Osteoblast (primary cell): Measurements from ENCODE around the gene MAN2C1. TPM values are rescaled to one million over a fixed set of nuclear protein-coding genes. Genes with fewer than 3 reads are reported as not detected.
"Not testable (repeated sequence)": the region's sequence is repeated elsewhere in the genome, so short reads cannot be mapped to it uniquely, and the experiment has no call there.

Experiments used
- DNase-seq: peaks from one replicate; pipeline ENCODE4 v3.0.0; 2011; ENCODE audit warnings: low spot score, mixed read lengths; ENCODE audit not compliant: insufficient read length; ENCODE audit errors: missing footprints
- H2AFZ ChIP-seq: 2 replicates; pipeline ENCODE4 v1.6.0; 2011; ENCODE audit warnings: mild to moderate bottlenecking, low read length
- H3K27ac ChIP-seq: 2 replicates; pipeline ENCODE4 v1.5.1; 2011; ENCODE audit warnings: mild to moderate bottlenecking, low read depth, low read length, moderate library complexity
- H3K27me3 ChIP-seq: 2 replicates; pipeline ENCODE4 v1.6.0; 2012; ENCODE audit warnings: mild to moderate bottlenecking, control low read depth, inconsistent platforms, low read length, moderate library complexity; ENCODE audit not compliant: insufficient read depth
- H3K36me3 ChIP-seq: 2 replicates; pipeline ENCODE4 v1.5.1; 2011; ENCODE audit warnings: mild to moderate bottlenecking, low read length, control low read depth, moderate library complexity; ENCODE audit not compliant: insufficient read depth
- H3K4me1 ChIP-seq: 2 replicates; pipeline ENCODE4 v1.5.1; 2011; ENCODE audit warnings: mild to moderate bottlenecking, low read length, control low read depth, moderate library complexity; ENCODE audit not compliant: insufficient read depth
- H3K4me2 ChIP-seq: 2 replicates; pipeline ENCODE4 v1.6.0; 2011; ENCODE audit warnings: mild to moderate bottlenecking, low read length; ENCODE audit not compliant: insufficient read depth
- H3K4me3 ChIP-seq: fragments of 200-600 bp; sonication (generic); 3 replicates; pipeline ENCODE4 v1.5.1; 2012; ENCODE audit warnings: mild to moderate bottlenecking, low read length, inconsistent platforms; ENCODE audit not compliant: insufficient read depth
- H3K79me2 ChIP-seq: 2 replicates; pipeline ENCODE4 v1.6.0; 2012; ENCODE audit warnings: mild to moderate bottlenecking, low read length, control low read depth, inconsistent platforms; ENCODE audit not compliant: insufficient read depth
- H3K9me3 ChIP-seq: 2 replicates; pipeline ENCODE4 v1.5.1; 2011; ENCODE audit warnings: low read depth, low read length, control low read depth
- H4K20me1 ChIP-seq: 2 replicates; pipeline ENCODE4 v1.6.0; 2012; ENCODE audit warnings: mild to moderate bottlenecking, low read length, control low read depth; ENCODE audit not compliant: insufficient read depth
- CTCF ChIP-seq: IDR thresholded peaks from 2 replicates; pipeline ENCODE4 v1.5.1; 2011; ENCODE audit warnings: mild to moderate bottlenecking, low read depth, low read length, moderate library complexity; ENCODE audit errors: extremely low read depth
- total RNA-seq: library from RNA; depleted of rRNA; stranded (reverse); fragments of >200 nt; gene quantifications from 2 replicates; pipeline ENCODE4 v1.2.3, GENCODE V29; 2012

The MAN2C1 gene
- total RNA-seq, 1 donor, result 123 TPM

DNA sequence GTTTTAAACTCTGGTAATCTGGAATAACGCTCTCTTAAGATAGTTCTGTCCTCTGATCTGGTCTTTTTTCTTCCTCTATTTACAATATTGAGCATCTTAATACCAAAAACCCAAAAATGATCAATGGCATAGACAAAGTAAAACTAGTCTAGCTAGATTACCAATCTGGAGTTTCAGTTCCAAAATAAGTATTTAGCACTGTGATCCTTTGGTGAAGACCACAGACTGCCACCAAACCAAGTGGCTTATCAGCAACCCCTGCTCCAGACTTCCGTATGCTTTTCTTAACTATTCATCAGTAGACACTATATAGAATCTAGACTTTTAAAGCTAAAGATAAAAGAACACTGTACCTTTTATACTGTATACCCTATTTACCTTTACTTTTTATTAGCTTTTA is 35.5 kb upstream of the MAN2C1 start:
- H3K27me3 ChIP-seq, result no peaks in the 10 kb centered on the region
- H3K9me3 ChIP-seq, result no peaks in the 10 kb centered on the region
- H2AFZ ChIP-seq, result no peak overlapping the region
- TF ChIP-seq CTCF, result no peak
- peaks cover 74% of the 10 kb centered on the region for H3K36me3 ChIP-seq
- no peak for DNase-seq
- no peak overlapping the region for H3K4me3 ChIP-seq
- no peaks in the 10 kb centered on the region for H3K79me2 ChIP-seq
- H3K27ac ChIP-seq, result no peak overlapping the region
- H4K20me1 ChIP-seq, result peaks cover 7% of the 10 kb centered on the region
- H3K4me2 ChIP-seq, result no peak overlapping the region
- H3K4me1 ChIP-seq, result no peaks in the 10 kb centered on the region

GRCh38 chr15:75397494-75397893 is 29.1 kb upstream of the MAN2C1 start:
- Histone ChIP-seq H3K4me3 (no peak overlapping the region), H3K4me2 (no peak overlapping the region), H3K9me3 (no peaks in the 10 kb centered on the region), H3K4me1 (no peaks in the 10 kb centered on the region), H3K79me2 (peaks cover 2% of the 10 kb centered on the region), H4K20me1 (peaks cover 2% of the 10 kb centered on the region), H3K36me3 (peaks cover 74% of the 10 kb centered on the region), H3K27ac (no peak overlapping the region), H2AFZ (no peak overlapping the region), H3K27me3 (no peaks in the 10 kb centered on the region)
- no peak for DNase-seq
- no peak for TF ChIP-seq CTCF

DNA sequence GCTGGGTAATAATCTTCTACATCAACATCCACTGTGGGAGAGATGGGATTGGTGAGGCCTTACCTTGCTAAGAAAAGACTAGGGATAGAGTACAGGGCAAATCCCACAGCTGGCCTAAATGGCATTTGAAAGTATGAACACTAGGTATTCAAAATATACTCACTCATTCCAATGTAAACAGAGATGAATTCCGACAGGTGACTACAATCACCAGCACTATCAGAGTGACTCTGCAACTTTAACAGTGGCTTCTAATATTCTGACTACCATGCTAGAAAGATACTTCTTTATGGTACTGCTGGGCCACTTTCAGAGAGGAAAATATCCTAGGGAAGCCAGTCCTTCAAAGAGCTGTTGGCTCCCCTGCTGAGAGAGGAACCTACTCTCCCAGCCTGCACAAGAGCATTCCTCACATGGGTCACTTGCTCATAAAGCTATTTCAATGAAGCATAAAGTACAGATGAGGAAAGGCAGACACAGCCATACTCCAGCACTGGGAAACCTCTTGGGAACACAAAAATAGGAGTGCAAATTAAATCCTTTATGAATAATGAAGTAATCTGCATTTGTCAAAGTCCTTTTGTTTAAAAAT is 21.5 kb upstream of the MAN2C1 start:
- no peaks in the 10 kb centered on the region for H3K9me3 ChIP-seq
- no peaks in the 10 kb centered on the region for H3K27me3 ChIP-seq
- H3K4me3 ChIP-seq, result no peak overlapping the region
- no peak for TF ChIP-seq CTCF
- H3K4me2 ChIP-seq, result no peak overlapping the region
- peaks cover 74% of the 10 kb centered on the region for H3K36me3 ChIP-seq
- H2AFZ ChIP-seq, result no peak overlapping the region
- H4K20me1 ChIP-seq, result no peaks in the 10 kb centered on the region
- H3K4me1 ChIP-seq, result no peaks in the 10 kb centered on the region
- no peak overlapping the region for H3K27ac ChIP-seq
- DNase-seq, result no peak
- no peaks in the 10 kb centered on the region for H3K79me2 ChIP-seq

GRCh38 chr15:75383986-75384385 is 15.6 kb upstream of the MAN2C1 start:
- not testable (repeated sequence) for H3K79me2 ChIP-seq, H2AFZ ChIP-seq, H3K27ac ChIP-seq, H3K27me3 ChIP-seq, DNase-seq, H3K9me3 ChIP-seq, H3K4me3 ChIP-seq, H3K4me1 ChIP-seq, H3K4me2 ChIP-seq, H4K20me1 ChIP-seq
- peaks cover 80% of the 10 kb centered on the region for H3K36me3 ChIP-seq
